ENCODE results near the gene INKA1.

The INKA1 gene

DNA sequence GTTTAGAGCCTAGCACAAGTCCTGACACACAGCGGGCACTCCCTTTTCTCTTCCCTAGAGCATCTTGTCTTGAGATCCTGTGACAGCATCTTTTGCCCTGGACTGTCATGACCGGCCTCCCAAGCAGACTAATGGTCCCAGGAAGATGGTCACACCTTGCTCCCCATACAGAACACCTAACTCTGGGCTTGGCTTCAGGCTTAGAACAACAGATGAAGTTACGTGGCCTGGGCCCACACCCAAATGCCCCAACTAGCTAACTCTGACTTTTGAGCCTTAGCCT, 15.9 kb upstream of the INKA1 start:
- DNase-seq: no peak

DNA sequence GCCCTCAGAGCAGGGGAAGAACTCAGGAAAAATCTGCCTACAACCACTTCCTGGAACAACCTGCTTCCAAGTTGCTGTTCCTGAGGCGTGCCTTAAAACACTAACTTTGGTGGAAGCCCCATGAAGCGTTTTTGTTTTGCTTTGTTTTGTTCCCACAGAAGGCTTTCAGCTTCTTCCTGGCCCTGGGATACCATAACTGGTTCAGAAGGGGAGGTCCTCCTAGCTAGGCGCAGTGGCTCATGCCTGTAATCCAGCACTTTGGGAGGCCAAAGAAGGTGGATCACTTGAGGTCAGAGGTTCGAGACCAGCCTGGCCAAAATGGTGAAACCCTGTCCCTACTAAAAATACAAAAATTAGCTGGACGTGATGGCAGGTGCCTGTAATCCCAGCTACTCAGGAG, 15.5 kb upstream of the INKA1 start:
- DNase-seq: no peak

DNA sequence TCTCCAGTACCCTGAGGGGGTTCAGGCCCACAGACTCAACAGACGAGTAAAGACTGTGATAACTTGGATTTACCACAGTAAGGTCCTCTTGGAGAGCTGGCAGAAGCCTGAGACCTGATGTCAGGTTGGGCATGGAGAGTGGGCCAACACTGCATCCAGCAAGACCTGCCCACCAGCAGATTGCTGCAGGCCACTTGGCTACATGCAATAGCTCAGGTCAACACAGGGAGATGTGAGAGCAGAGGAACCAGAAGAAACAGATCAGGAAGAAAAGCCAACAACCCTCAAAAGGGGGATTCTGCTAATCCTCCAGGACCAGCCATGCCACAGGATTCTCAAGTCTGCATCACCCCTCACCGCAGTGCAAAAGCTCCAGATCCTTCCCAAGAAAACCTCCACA, 15.0 kb upstream of the INKA1 start:
- DNase-seq: no peak

DNA sequence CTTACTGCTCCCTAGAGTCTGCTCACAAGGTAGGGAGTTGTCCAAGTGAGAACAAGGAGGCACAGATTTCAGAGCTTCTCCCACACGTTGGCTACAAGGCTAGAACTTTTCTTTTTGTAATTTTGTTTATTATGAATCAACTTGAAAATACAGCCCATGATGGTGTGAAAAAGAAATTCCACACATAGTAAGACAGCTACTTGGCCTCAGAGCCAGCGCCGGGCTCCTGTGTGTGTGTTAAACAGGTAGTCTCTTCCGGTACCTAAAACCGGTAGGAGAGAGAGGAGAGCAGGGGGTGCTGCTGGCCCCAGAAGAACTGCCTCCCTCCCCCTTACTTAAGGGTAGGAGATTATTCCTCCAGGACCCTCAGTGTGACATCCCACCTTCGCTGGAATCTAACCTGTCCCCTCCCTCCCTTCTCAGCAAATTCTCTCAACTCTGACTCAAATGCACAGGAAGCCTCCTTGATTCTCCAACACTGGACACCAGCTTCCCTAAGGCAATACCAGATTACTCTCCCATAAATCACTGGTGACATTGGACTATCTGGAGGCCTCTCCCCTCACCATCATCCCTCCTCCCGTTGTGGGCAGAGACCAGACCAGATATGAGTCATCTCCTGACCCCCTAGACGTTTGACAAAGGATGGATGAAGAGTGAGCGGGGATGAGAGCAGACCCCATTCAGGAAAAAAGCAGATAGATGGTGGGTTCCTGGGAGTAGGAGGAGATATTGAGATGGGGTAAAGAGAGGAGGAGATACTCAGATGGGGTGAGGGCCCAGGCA, 12.2 kb upstream of the INKA1 start:
- no peak for DNase-seq

- no peak for DNase-seq
Measured at GRCh38 chr3:49791571-49791970, 11.5 kb upstream of the INKA1 start.

DNA sequence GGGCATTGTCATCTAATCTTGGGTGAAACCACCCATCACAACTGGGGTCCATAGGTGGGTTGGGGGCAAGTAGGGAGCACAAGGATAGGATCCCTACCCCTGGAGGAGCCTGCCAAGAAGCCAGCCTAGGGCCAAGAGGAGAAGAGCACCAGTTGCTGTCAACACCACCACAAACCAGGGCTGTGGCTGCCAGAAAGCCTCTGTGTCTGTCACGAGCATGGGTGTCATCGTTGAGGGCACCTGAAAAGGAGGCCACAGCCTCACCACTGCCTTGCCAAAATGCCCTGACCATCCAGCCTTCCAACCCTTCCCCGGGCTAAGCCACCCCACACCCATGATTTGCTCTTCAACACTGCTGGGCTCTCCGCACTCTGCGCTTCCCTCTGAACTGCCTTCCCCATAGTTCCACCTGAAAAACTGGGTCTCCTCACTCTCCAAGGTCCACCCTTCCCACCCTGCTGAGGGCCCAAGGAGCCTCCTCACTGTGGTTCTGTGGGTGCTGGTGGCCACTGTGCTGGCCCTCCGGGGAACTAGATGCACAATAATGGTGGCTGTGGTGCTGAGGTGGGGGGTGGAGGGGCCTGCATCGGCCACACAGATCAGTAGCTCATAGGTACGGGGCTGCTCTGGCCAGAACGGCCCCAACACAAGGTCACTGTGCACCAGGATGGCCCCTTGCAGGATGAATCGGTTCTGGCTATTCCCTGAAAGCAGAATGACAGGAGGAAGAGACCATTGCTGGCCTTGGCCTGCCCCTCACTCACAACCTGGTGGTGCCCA, 10.5 kb upstream of the INKA1 start:
- DNase-seq: no peak

- no peak for DNase-seq
Measured at GRCh38 chr3:49793486-49794085, 9.5 kb upstream of the INKA1 start.

DNA sequence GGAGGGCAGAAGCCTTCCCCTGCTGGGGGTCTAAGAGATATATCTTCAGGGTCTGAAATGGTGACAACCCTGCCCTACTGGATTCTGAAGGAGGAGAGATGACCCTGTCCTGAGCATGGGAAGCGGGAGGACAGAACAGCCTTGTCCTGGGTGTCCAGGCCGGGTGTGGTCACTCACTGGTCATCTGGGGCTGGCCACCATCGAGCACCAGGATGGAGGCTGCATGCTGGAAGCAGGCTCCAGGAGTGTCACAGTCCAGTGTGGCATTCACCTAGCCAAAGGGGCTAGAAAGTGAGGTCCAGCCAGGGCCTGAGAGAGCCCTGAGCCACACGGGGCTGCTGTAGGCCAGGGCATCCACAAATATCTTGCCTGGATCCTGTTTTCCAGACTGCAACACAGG, 8.6 kb upstream of the INKA1 start:
- DNase-seq: no peak

DNA sequence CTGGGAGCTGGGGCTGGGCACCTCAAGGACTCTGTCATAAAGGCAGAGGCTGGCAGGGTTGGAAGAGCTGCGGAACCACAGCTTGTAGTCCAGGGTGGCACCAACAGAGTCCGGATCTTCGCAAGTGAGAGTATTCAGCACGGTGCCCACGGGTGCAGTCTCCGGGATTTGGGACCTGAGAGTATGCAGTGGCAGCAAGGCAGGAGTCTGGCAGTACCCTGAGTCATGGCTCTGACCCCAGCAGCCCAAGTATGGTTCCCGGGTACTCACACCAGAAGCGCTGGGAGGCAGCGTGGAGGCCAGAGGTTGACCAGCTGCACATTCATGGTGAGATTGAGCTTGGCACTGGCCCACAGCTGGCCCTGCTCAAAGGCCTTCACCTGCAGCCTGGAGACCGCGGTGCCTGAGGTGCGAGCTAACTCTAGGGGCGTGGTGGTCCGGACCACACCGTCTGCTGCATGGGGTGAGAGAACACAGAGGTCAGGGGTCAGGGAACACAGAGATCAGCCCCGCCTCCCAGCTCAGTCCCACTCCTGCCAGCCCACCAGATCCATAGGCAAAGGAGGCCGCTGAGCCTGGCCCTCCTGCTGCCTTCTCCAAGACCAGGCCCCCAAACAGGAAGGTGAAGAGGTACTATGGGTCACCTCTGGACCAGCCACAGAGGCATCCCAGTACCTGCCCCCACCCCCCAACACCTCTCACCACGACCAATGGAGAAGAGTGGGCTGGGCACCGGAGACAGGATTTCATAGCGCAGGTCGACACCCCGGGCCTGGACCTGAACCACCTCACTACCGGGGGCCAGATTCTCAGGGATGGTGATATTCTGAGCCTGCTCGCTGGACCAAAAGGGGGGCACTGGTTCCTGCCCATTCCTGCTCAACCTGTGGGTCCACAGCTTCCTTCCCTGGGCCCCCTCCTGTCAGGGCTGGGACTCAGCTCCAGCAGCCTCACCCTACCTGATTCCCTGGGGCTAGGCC, 7.8 kb upstream of the INKA1 start:
- no peak for DNase-seq

DNA sequence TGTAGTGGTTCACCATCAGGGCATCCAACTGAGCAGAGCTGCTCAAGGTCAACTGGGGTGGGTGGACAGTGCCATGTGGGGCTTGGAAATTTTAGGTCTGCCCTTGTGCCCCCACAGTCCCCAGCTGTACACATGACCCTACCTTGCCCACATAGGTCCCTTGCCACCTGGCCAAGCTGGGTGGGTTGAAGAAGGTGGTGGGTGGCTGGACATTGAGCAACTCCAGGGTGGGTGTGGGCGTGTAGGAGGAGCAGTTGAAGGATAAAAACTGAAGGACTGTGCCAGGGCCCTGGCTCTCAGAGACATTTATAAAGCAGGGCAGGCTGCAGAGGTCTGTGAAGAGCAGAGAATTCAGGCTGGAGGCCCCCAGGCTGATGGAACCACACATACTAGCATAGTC, 4.0 kb upstream of the INKA1 start:
- DNase-seq: no peak

DNA sequence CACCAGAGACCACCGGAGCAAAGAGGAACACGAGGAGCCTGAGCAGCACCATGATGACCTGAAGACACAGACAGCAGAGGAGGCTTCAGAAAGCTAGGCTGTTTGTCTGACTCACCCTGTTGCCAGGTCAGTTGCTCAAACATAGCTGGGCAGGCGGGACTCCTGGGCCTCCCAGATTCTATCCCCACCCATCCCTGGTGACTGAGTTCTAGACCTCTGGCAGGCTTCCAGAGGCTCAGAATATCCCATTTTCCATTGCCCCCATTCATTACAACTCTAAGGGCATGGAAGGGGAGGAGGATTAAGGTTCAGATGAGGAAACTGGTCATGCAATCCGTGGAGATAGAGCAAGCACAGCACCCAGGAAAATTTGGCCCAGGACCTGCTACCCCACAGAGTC, 3.3 kb upstream of the INKA1 start, which contains the start of gene CDHR4:
Gene CDHR4, minus strand, starts transcription at position 113 of the 400 bp plus-strand sequence. Its CDS starts 61 bp downstream, at position 52.
- no peak for DNase-seq

- no peak for DNase-seq
Measured at GRCh38 chr3:49801160-49801559, 1.9 kb upstream of the INKA1 start.

- no peak for DNase-seq
Measured at GRCh38 chr3:49803465-49804140, 542 bp downstream of the INKA1 start.

DNA sequence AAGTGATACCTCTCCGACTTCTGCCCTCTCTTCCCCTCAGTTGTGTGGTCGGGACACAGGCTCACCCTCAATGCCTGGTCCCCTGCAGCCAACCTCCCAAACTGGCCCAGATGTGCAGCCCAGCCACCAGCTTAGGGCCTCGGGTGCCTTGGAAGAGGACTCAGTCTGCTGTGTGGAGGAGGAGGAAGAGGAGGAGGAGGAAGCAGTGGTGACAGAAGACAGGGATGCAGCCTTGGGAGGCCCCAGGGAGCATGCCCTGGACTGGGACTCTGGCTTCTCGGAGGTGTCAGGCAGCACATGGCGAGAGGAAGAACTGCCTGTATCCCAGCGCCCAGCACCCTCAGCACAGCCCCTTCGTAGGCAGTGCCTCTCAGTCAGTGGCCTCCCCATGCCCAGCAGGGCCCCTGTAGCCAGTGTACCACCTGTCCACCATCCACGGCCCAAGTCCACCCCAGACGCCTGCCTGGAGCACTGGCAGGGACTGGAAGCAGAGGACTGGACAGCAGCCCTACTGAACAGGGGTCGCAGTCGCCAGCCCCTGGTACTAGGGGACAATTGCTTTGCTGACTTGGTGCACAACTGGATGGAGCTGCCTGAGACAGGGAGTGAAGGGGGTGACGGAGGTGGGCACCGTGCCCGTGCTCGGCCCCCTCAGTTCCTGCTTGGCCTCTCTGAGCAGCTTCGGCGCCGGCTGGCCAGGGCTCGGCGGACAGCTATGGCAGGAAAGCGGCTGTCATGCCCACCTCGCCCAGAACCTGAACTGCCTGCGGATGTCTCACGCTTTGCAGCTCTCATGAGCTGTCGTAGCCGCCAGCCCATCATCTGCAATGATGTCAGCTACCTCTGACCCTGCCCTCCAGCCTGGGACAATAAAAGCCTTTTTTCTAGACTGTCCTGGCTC, 1.3 kb downstream of the INKA1 start:
- DNase-seq: no peak

DNA sequence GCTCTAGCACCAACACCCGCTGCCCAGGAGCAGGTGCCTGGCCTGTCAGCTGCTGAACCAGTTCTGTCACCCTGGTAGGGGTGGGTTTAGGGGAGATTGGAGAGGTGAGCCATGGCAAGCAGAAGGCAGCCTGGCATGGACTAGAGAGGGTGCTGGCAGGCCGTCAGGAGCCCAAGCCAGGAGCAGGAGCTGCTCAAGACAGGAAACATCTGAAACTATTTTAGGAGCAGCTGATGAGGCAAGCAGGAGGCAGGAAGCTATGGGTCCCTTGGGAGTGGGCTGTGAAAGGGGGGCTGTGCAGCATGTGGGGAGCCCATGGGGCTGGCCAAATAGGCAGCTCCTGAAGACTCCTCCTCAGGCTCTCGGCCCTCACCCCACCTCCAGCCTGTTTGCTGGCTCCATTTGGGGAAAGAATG, 2.3 kb downstream of the INKA1 start:
- no peak for DNase-seq

DNA sequence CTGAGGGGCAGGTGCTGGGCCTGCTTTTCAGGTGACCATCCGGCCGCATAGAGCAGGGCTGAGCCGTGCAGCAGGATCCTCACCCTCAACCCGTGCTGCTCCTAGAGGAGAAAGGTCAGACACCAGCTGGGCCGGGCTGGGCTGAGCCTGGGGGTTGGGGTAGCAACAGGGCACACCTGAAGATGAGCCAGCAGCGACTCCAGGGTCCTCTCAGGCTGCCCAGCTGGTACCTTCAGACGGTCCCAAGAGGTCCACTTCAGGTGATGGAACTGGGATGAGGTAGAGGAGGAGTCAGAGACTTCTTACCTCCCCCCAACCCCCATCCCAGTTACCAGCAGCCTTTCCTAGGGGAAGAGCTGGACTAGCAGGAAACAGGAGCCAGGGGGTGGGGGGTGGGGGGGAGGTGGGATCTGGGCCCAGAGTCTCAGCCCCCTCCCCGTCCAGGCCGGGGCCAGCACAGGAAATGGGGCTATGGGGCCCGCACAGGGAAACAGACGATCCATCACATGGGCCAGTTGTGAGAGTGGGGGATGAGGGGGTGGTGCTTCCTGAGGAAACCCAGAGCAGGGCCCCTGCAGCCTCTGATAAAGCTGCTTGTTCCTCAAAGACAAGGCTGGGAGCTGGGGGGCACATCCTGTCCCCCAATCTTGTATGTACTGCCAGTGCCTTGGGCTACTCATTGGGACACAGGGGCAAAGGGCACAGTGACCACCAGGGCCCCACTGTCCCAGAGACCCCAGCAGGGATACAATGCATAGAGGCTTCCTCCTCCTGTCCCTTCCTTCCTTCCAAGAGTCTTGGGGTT, 3.0 kb downstream of the INKA1 start:
- DNase-seq: no peak

DNA sequence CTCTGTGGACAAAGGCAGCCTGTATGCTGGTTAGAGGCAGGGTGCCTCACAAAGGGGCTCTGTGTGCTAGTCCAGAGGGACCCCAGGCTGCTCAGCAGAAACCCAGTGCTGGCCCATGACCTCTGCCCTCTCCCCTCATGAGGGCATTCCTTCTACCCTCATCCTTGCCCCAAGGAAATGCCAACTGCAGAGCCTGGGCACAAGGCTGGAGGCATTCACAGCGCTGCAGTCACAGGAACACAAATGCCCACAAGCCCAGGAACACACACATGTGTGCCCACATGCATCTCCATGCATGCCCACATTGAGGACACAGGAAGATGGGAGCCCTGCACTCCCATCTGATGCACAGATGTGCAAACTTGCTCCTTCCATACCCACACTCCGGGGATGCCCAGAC, 3.8 kb downstream of the INKA1 start:
- no peak for DNase-seq

DNA sequence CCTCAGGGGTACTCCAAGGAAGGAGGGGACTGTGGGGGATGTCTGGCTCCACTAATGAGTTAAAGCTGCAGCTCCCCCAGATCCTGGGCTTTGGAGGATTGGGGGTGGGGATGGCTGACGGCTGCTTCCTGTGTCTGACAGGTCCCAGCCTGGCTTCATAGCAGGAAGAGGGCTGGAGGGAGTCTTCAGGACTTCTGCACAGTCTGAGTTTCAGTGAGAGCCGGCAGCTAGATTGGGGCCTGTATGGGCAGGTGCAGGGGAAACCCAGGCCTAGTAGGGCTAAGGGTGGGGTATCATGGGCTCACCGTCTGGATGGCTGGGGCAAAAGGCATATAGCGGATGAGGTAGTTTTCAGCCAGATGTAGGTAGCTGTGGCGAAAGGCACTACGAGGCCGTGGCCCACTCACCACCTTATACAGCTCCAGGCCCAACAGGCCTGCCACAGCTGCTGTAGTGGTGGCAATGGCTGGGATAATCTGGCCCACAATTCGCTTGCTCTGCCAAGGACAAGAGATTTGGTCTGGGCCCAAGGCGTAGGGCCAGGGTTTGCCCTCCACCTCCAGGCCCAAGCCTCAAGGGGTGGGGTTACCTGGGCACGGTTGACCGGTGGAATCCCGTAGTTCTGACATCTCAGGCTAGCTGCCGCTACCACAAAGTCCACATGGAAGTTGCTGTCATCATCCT, 4.5 kb downstream of the INKA1 start:
- DNase-seq: no peak

GRCh38 chr3:49812916-49813496, 9.9 kb downstream of the INKA1 start:
- DNase-seq: no peak
